Activated naive CD4-positive, alpha-beta T cell treated with anti-CD3 and anti-CD28 coated beads, Interleukin-2, amount 50 U/mL, for 72 hours (primary cell): ENCODE data around the gene DPPA5. TPM values are rescaled to one million over a fixed set of nuclear protein-coding genes. Genes with fewer than 3 reads are reported as not detected.
"Not testable (repeated sequence)": the region's sequence is repeated elsewhere in the genome, so short reads cannot be mapped to it uniquely, and the experiment has no call there.

Source experiments
- ATAC-seq, 2 donors: fragments of 150-1000 bp; cut with Tn5 transposase; 2 replicates each; pipeline ENCODE4 v1.10.0; 2021; ENCODE audit warnings: mild to moderate bottlenecking in 2 of 2, moderate library complexity in 2 of 2
- DNase-seq, 2 donors: peaks; one replicate each; pipeline ENCODE4 v3.0.0; 2021 to 2022; ENCODE audit warnings: low spot score in 2 of 2
- H3K27ac Mint-ChIP-seq, 2 donors: one replicate each; pipeline ENCODE4 v1.8.0; 2022; ENCODE audit warnings: mild to moderate bottlenecking in 2 of 2, mixed read lengths in 2 of 2
- H3K36me3 Mint-ChIP-seq, 2 donors: one replicate each; pipeline ENCODE4 v1.8.0; 2022; ENCODE audit warnings: mixed read lengths in 2 of 2
- H3K9me3 Mint-ChIP-seq, 2 donors: one replicate each; pipeline ENCODE4 v1.8.0; 2022; ENCODE audit warnings: mixed read lengths in 2 of 2
- total RNA-seq, 2 donors: library from RNA; stranded (reverse); gene quantifications; one replicate each; pipeline ENCODE4 v1.2.3, GENCODE V29; 2022

Gene DPPA5
- total RNA-seq, result not detected

DNA sequence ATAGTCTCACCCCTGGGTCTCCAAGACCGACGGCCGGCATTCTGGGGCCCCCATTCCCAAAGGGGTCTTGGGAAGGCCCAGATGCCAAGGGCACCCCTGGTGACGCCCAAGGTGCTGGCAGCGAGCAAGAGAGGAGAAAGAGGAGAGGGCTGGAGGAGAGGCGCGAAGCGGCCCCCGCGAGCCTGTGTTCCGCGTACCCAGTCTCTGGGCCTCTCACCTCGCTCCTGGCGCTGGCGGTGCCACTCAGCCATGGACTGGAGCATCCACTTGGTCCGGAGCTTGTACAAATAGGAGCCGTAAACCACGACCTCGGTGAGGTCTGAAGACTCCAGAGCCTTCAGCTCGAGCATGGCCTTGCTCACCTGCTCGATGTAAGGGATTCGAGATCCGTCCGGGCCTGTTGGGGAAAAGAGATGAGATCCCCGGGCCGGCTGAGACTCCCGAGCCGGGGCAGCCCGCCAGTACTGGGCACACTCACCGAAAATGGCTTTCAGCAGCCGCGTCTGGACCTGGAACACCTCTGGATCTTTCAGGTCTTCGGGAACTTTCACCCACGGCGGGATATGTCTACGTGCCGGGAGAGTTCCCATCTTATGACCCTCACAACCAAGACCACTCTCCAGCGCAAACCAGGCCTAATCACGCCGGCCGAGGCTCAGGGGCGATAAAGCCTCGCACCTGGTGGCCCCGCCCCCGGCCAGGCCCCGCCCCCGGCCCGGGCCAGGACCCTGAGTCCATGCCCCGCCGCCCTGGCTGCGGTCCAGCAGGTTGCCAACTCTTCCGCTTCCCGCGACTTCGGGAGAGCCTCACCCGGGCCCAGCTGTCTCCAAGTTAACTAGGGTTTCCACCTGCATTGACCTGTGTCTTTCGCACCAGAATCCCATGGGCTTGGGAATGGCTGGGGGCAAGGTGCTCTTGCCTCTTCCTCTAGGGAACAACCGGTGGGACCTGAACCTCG, at the start of gene DPPA5:
DPPA5 (minus strand) TSS at position 641 of the 958 bp plus-strand sequence; CDS start at position 590, 51 bp downstream.
- DNase-seq (no peak), ATAC-seq (no peak)
- no peaks in the 10 kb centered on the region for H3K36me3 Mint-ChIP-seq
- no peaks in the 10 kb centered on the region for H3K9me3 Mint-ChIP-seq
- H3K27ac Mint-ChIP-seq, result no peak within 1 kb of the TSS

GRCh38 chr6:73400656-73401055, 46.6 kb upstream of the DPPA5 start:
- Mint-ChIP-seq H3K9me3 (no peaks in the 10 kb centered on the region), H3K36me3 (no peaks in the 10 kb centered on the region), H3K27ac (no peak overlapping the region)
- ATAC-seq (no peak), DNase-seq (no peak)

GRCh38 chr6:73395875-73396274, 41.8 kb upstream of the DPPA5 start:
- H3K9me3 Mint-ChIP-seq, result no peaks in the 10 kb centered on the region
- DNase-seq (no peak), ATAC-seq (no peak)
- H3K27ac Mint-ChIP-seq, result no peak overlapping the region
- H3K36me3 Mint-ChIP-seq, result no peaks in the 10 kb centered on the region

- Mint-ChIP-seq H3K9me3 (no peaks in the 10 kb centered on the region), H3K36me3 (no peaks in the 10 kb centered on the region), H3K27ac (no peak within 1 kb of the TSS)
- peak in 1 of 2 donors; percentile 22 for DNase-seq
- ATAC-seq, result peak; percentile 46 to 73
Observed at GRCh38 chr6:73394577-73395354, 40.7 kb upstream of the DPPA5 start, which contains the start of gene DDX43. DDX43 (plus strand) TSS chr6:73394828; CDS start chr6:73394906, 78 bp downstream.

DNA sequence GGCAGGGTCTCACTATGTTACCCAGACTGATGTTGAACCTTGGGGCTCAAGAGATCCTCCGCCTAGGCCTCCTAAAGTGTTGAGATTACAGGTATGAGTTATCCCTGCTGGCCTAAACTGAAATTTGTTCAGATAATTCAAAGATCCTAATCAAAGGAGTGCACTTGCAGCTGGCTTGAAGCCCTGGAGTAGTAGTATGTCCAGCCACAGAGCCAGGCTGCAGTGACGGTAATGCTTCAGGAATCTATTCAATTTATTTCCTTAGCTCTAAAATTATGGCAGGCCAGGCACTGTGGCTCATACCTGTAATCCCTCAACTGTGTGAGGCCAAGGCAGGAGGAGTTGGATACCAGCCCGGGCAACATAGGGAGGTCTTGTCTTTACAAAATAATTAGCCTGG, 39.2 kb upstream of the DPPA5 start:
- DNase-seq (no peak), ATAC-seq (no peak)
- H3K9me3 Mint-ChIP-seq, result no peaks in the 10 kb centered on the region
- H3K27ac Mint-ChIP-seq, result no peak overlapping the region
- no peaks in the 10 kb centered on the region for H3K36me3 Mint-ChIP-seq

- not testable (repeated sequence) for H3K36me3 Mint-ChIP-seq, H3K9me3 Mint-ChIP-seq, DNase-seq, H3K27ac Mint-ChIP-seq, ATAC-seq
Observed at GRCh38 chr6:73392188-73392587, 38.1 kb upstream of the DPPA5 start.

- Mint-ChIP-seq H3K36me3 (no peaks in the 10 kb centered on the region), H3K9me3 (no peaks in the 10 kb centered on the region), H3K27ac (no peak overlapping the region)
- DNase-seq (no peak), ATAC-seq (peak in 1 of 2 donors; percentile 32)
Observed at GRCh38 chr6:73391675-73392074, 37.6 kb upstream of the DPPA5 start.

DNA sequence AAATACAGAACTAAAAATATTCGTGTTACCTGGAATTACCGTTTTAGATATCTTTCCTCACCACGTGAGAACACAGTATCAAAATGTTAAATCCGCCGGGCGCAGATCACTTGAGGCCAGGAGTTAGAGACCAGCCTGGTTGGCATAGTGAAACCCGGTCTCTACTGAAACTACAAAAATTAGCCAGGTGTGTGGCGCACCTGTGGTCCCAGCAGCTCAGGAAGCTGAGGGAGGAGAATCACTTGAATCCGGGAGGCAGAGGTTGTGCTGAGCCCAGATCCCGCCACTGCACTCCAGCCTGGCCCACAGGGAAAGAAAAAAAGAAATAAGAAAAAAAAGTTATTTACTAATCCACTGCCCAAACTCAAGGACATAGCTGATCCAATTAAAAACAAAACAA, 35.8 kb upstream of the DPPA5 start:
- Mint-ChIP-seq H3K27ac (no peak overlapping the region), H3K36me3 (no peaks in the 10 kb centered on the region), H3K9me3 (no peaks in the 10 kb centered on the region)
- ATAC-seq, result no peak
- no peak for DNase-seq

- no peaks in the 10 kb centered on the region for H3K36me3 Mint-ChIP-seq
- H3K27ac Mint-ChIP-seq, result peak overlapping the region; percentile 50 to 80
- no peaks in the 10 kb centered on the region for H3K9me3 Mint-ChIP-seq
Observed at GRCh38 chr6:73388800-73389512, 34.9 kb upstream of the DPPA5 start.

DNA sequence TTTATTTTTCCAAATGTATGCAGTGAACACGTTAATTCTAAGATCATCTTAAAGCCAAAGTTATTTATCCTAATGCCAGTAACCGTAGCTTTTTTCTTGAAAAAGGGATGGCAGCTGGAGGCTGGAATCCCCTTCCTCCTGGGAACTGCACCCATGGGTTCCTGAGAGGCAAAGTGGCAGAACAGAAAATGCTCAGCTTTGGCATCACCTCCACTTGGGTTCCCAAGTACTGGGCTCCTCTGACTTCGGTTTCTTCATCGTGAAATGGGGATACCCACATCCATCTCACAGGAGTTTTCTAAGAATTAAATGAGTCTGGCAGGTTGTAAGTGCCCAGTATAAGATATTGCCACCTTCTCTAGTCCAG, 34.3 kb upstream of the DPPA5 start:
- Mint-ChIP-seq H3K27ac (peak overlapping the region; percentile 50 to 80), H3K9me3 (no peaks in the 10 kb centered on the region), H3K36me3 (no peaks in the 10 kb centered on the region)
- peak; percentile 3 to 29 for ATAC-seq
- DNase-seq, result no peak

More at GRCh38 chr6:73388800-73389512, 34.9 kb upstream of the DPPA5 start:
- peak; percentile 37 to 78 for DNase-seq
- peak; percentile 83 to 98 for ATAC-seq

DNA sequence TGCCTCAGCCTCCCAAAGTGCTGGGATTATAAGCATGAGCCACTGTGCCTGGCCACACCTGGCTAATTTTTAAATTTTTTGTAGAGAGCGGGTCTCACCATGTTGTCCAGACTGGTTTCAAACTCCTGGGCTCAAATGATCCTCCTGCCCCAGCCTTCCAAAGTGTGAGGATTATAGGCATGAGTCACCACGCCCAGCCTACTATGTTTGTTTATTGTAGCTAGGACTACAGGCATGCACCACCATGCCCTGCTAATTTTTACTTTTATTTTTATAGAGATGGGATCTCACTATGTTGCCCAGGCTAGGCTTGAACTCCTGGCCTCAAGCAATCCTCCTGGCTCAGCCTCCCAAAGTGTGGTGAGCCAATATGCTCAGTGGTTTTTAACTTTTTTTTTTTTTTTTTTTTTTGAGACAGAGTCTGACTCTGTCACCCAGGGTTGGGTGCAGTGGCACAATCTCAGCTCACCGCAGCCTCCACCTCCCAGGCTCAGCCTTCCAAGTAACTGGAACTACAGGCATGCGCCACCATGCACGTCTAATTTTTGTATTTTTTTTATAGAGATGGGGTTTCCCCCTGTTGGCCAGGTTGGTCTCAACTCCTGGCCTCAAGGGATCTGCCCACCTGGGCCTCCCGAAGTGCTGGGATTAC, 28.5 kb upstream of the DPPA5 start:
- DNase-seq (no peak), ATAC-seq (no peak)
- Mint-ChIP-seq H3K36me3 (no peaks in the 10 kb centered on the region), H3K27ac (no peak overlapping the region), H3K9me3 (no peaks in the 10 kb centered on the region)

DNA sequence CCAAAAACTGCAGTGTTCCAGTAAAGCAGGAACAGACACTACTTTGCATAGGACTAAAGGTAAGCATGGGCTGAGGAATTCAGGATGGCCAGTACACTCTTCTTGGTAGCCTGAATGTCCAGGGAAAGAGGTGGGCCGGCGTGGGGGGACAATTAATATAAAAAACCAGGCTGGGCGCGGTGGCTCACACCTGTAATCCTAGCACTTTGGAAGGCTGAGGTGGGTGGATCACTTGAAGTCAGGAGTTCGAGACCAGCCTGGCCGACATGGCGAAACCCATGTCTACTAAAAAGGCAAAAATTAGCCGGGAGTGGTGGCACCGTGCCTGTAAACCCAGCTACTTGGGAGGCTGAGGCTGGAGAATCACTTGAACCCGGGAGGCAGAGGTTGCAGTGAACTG, 27.5 kb upstream of the DPPA5 start:
- not testable (repeated sequence) for H3K27ac Mint-ChIP-seq, DNase-seq, H3K9me3 Mint-ChIP-seq, H3K36me3 Mint-ChIP-seq, ATAC-seq

DNA sequence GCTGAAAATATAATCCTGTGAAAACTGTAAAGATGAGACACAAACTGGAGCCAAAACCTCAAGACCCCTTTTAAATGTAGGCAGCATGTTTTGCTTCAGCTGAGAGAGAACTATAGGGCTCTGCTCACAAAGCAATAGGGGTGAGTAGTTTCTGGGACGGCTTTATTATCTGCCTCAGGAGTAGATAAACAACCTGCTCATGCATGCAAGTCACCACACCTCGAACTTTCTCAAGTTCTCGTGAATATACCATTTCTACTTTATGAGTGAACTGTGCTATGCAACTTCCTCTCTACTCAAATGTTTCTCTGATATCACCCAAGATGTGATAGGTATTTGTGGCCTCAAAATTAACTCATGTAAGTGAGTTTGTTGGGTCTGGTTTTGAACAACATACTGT, 23.1 kb upstream of the DPPA5 start:
- Mint-ChIP-seq H3K36me3 (no peaks in the 10 kb centered on the region), H3K27ac (no peak overlapping the region), H3K9me3 (peaks cover 0 to 3% of the 10 kb centered on the region in 2 donors)
- no peak for ATAC-seq
- DNase-seq, result no peak

DNA sequence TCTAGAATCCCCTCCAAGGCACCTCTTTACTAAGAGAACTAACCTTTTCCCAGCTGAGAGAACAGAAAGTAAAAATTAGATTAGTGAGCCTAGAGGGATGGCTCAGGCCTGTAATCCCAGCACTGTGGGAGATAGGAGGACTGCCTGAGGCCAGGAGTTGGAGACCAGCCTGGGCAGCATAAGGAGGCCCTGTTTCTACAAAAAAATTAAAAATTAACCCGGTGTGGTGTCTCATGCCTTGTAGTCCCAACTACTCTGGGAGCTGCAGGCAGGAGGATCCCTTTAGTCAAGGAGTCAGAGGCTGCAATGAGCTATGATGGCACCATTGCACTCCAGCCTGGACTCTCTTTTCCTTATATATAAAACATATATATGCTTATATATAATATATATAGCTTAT, 21.1 kb upstream of the DPPA5 start:
- H3K27ac Mint-ChIP-seq, result no peak overlapping the region
- peaks cover 0 to 9% of the 10 kb centered on the region in 2 donors for H3K9me3 Mint-ChIP-seq
- DNase-seq (no peak), ATAC-seq (no peak)
- no peaks in the 10 kb centered on the region for H3K36me3 Mint-ChIP-seq

DNA sequence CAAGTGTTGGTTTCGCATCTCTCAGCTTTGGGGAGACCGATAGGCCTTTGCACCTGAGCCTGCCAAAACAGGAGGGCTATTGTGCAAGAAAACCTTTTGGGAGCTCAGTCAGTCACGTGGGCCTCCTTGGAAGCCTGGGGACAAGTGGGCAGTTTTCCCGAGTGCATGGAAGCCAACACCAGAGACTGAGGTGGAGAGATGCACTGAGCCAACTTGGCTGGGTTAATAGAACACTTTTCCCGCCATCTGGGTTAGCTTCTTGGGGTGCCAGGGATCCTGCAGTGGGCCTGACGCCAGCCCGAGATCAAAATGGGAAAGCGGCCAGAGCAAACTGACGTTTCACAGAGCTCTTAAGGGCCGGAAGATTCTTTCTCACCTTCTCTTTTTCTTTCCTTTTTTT, 18.4 kb upstream of the DPPA5 start:
- H3K36me3 Mint-ChIP-seq, result no peaks in the 10 kb centered on the region
- DNase-seq, result no peak
- ATAC-seq, result no peak
- no peak overlapping the region for H3K27ac Mint-ChIP-seq
- peaks cover 0 to 13% of the 10 kb centered on the region in 2 donors for H3K9me3 Mint-ChIP-seq

GRCh38 chr6:73371984-73372383, 17.9 kb upstream of the DPPA5 start:
- no peak for DNase-seq
- no peak overlapping the region for H3K27ac Mint-ChIP-seq
- peaks cover 0 to 13% of the 10 kb centered on the region in 2 donors for H3K9me3 Mint-ChIP-seq
- H3K36me3 Mint-ChIP-seq, result no peaks in the 10 kb centered on the region
- no peak for ATAC-seq
